ENCODE results near the gene LSM14A. TPM values are rescaled to one million over a fixed set of nuclear protein-coding genes. Genes with fewer than 3 reads are reported as not detected.

The LSM14A gene
- total and polyA plus RNA-seq, 4 donors: 12.6 to 133 (median 48.0) TPM

DNA sequence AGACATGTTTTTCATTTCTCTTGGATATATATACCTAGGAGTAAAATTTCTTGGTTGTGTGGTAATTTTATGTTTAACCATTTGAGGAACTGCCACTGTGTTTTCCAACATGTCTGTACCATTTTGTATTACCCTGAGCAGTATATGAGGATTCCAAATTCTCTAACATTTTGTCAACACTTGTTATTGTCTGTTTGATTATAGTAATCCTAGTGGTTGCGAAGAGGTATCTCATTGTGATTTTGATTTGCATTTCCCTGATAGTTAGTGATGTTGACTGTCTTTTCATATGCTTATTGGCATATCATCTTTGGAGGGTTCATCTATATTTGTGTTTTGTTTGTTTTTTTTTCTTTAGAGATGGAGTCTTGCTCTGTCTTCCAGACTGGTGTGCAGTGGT, 103.4 kb downstream of the LSM14A start:
- DNase-seq (ENCODE audit: low spot score): no peak
- Histone ChIP-seq H3K27ac (ENCODE audit: low read depth in 1 of 2, low read length in 2 of 2) (no peak overlapping the region), H3K9ac (ENCODE audit: low read depth in 1 of 2, low read length in 2 of 2) (no peak overlapping the region), H3K4me1 (ENCODE audit: control insufficient read depth in 4 of 4, insufficient read depth in 4 of 4, low read length in 3 of 4) (no peaks in the 10 kb centered on the region), H3K4me3 (ENCODE audit: low read depth in 1 of 3, low read length in 3 of 3) (no peak overlapping the region), H3K9me3 (ENCODE audit: control insufficient read depth in 4 of 4, low read length in 3 of 4) (no peaks in the 10 kb centered on the region), H3K27me3 (ENCODE audit: control insufficient read depth in 4 of 4, insufficient read depth in 4 of 4, low read length in 3 of 4) (no peaks in the 10 kb centered on the region), H3K36me3 (ENCODE audit: control insufficient read depth in 4 of 4, insufficient read depth in 3 of 4, low read depth in 1 of 4, low read length in 3 of 4) (peaks cover 0 to 2% (median 0%) of the 10 kb centered on the region in 4 donors)
- WGBS: 99% methylated on average over 1 of the region's 1 CpG
- TF ChIP-seq FOXA1 (IDR thresholded peaks at IDR 0.05): no peak
- TF ChIP-seq, protein P1, sequence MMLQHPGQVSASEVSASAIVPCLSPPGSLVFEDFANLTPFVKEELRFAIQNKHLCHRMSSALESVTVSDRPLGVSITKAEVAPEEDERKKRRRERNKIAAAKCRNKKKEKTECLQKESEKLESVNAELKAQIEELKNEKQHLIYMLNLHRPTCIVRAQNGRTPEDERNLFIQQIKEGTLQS (IDR thresholded peaks at IDR 0.05): no peak
- no peak for TF ChIP-seq RXRA (IDR thresholded peaks at IDR 0.05)
- TF ChIP-seq YY1 (IDR thresholded peaks at IDR 0.05): no peak

DNA sequence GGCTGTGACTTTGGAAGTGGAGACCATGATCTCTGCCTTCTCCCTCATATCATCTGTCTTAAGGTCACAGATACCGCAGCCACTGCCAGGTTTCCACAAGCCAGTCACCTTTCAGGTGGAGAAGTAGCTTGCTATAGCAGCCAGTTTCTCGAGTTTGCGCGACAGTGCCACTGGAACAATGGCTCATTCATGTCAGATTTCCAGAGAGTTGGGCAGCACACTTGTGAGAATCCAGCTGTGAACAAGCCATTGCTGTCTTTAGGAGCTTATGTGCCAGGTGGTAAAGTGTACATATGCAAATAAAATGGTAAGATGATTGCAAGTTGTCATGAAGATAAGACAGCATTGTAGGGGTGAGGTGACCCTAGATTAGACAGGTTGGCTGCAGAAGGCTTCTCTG, 104.3 kb downstream of the LSM14A start:
- Histone ChIP-seq H3K36me3 (ENCODE audit: control insufficient read depth in 4 of 4, insufficient read depth in 3 of 4, low read depth in 1 of 4, low read length in 3 of 4) (peaks cover 0 to 2% (median under 1%) of the 10 kb centered on the region in 4 donors), H3K27ac (ENCODE audit: low read depth in 1 of 2, low read length in 2 of 2) (no peak overlapping the region), H3K27me3 (ENCODE audit: control insufficient read depth in 4 of 4, insufficient read depth in 4 of 4, low read length in 3 of 4) (no peaks in the 10 kb centered on the region), H3K4me1 (ENCODE audit: control insufficient read depth in 4 of 4, insufficient read depth in 4 of 4, low read length in 3 of 4) (no peaks in the 10 kb centered on the region), H3K9ac (ENCODE audit: low read depth in 1 of 2, low read length in 2 of 2) (no peak overlapping the region), H3K9me3 (ENCODE audit: control insufficient read depth in 4 of 4, low read length in 3 of 4) (no peaks in the 10 kb centered on the region), H3K4me3 (ENCODE audit: low read depth in 1 of 3, low read length in 3 of 3) (no peak overlapping the region)
- DNase-seq (ENCODE audit: low spot score): no peak
- TF ChIP-seq GABPA (IDR thresholded peaks at IDR 0.05 in 1 of 2, conservative IDR thresholded peaks at IDR 0.05 in 1 of 2): no peak
- TF ChIP-seq, protein P1 (IDR thresholded peaks at IDR 0.05): no peak
- TF ChIP-seq JUND (IDR thresholded peaks at IDR 0.05): no peak
- no peak for TF ChIP-seq SP1 (IDR thresholded peaks at IDR 0.05)
- TF ChIP-seq YY1 (IDR thresholded peaks at IDR 0.05): no peak
- TF ChIP-seq, protein P2, sequence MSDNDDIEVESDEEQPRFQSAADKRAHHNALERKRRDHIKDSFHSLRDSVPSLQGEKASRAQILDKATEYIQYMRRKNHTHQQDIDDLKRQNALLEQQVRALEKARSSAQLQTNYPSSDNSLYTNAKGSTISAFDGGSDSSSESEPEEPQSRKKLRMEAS (IDR thresholded peaks at IDR 0.05): no peak
- TF ChIP-seq EGR1 (IDR thresholded peaks at IDR 0.05; ENCODE audit: low read depth in 2 of 2): no peak
- no peak for TF ChIP-seq RAD21 (IDR thresholded peaks at IDR 0.05)
- TF ChIP-seq NR2F2 (IDR thresholded peaks at IDR 0.05): no peak
- no peak for TF ChIP-seq FOXA2 (IDR thresholded peaks at IDR 0.05)
- TF ChIP-seq RXRA (IDR thresholded peaks at IDR 0.05): no peak
- TF ChIP-seq, protein P3, sequence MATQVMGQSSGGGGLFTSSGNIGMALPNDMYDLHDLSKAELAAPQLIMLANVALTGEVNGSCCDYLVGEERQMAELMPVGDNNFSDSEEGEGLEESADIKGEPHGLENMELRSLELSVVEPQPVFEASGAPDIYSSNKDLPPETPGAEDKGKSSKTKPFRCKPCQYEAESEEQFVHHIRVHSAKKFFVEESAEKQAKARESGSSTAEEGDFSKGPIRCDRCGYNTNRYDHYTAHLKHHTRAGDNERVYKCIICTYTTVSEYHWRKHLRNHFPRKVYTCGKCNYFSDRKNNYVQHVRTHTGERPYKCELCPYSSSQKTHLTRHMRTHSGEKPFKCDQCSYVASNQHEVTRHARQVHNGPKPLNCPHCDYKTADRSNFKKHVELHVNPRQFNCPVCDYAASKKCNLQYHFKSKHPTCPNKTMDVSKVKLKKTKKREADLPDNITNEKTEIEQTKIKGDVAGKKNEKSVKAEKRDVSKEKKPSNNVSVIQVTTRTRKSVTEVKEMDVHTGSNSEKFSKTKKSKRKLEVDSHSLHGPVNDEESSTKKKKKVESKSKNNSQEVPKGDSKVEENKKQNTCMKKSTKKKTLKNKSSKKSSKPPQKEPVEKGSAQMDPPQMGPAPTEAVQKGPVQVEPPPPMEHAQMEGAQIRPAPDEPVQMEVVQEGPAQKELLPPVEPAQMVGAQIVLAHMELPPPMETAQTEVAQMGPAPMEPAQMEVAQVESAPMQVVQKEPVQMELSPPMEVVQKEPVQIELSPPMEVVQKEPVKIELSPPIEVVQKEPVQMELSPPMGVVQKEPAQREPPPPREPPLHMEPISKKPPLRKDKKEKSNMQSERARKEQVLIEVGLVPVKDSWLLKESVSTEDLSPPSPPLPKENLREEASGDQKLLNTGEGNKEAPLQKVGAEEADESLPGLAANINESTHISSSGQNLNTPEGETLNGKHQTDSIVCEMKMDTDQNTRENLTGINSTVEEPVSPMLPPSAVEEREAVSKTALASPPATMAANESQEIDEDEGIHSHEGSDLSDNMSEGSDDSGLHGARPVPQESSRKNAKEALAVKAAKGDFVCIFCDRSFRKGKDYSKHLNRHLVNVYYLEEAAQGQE (IDR thresholded peaks at IDR 0.05): no peak
- TF ChIP-seq TAF1 (conservative IDR thresholded peaks at IDR 0.05): no peak
- no peak for TF ChIP-seq FOXA1 (IDR thresholded peaks at IDR 0.05)
- no peak for TF ChIP-seq HNF4A (conservative IDR thresholded peaks at IDR 0.05)
- TF ChIP-seq HNF4G (IDR thresholded peaks at IDR 0.05): no peak
- 79% methylated on average over 4 of the region's 4 CpGs for WGBS

DNA sequence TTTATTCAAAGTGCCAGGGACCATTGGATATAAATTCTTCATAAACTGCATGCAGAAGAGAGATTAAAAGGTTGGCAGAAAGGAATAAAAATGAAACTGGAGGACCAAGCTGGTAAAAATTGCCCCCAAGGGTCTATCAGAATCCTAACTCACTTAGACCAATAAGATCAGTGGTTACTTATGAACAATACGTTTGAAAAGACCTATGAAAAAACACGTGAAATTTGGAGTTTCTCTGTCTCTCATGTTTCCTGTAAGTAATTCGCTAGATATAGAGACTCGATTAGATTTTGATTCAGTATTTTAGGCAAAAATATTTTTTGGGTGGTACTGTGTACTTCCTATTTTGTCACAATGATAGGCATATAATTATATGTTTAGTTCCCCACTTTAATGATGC, 104.9 kb downstream of the LSM14A start:
- H3K27me3 ChIP-seq (ENCODE audit: control insufficient read depth in 4 of 4, insufficient read depth in 4 of 4, low read length in 3 of 4): no peaks in the 10 kb centered on the region
- peaks cover 0 to 2% (median under 1%) of the 10 kb centered on the region in 4 donors for H3K36me3 ChIP-seq (ENCODE audit: control insufficient read depth in 4 of 4, insufficient read depth in 3 of 4, low read depth in 1 of 4, low read length in 3 of 4)
- no peak for DNase-seq (ENCODE audit: low spot score)
- 84% methylated on average over 4 of the region's 4 CpGs for WGBS
- H3K27ac ChIP-seq (ENCODE audit: low read depth in 1 of 2, low read length in 2 of 2): no peak overlapping the region
- no peaks in the 10 kb centered on the region for H3K9me3 ChIP-seq (ENCODE audit: control insufficient read depth in 4 of 4, low read length in 3 of 4)
- no peak overlapping the region for H3K9ac ChIP-seq (ENCODE audit: low read depth in 1 of 2, low read length in 2 of 2)
- H3K4me3 ChIP-seq (ENCODE audit: low read depth in 1 of 3, low read length in 3 of 3): no peak overlapping the region
- H3K4me1 ChIP-seq (ENCODE audit: control insufficient read depth in 4 of 4, insufficient read depth in 4 of 4, low read length in 3 of 4): no peaks in the 10 kb centered on the region
- no peak for TF ChIP-seq HNF4A (conservative IDR thresholded peaks at IDR 0.05)
- TF ChIP-seq RXRA (IDR thresholded peaks at IDR 0.05): no peak
- no peak for TF ChIP-seq RAD21 (IDR thresholded peaks at IDR 0.05)
- TF ChIP-seq, protein P1 (IDR thresholded peaks at IDR 0.05): no peak
- no peak for TF ChIP-seq GABPA (IDR thresholded peaks at IDR 0.05 in 1 of 2, conservative IDR thresholded peaks at IDR 0.05 in 1 of 2)
- TF ChIP-seq TAF1 (conservative IDR thresholded peaks at IDR 0.05): no peak
- TF ChIP-seq EGR1 (IDR thresholded peaks at IDR 0.05; ENCODE audit: low read depth in 2 of 2): no peak
- no peak for TF ChIP-seq FOXA1 (IDR thresholded peaks at IDR 0.05)
- TF ChIP-seq, protein P4, sequence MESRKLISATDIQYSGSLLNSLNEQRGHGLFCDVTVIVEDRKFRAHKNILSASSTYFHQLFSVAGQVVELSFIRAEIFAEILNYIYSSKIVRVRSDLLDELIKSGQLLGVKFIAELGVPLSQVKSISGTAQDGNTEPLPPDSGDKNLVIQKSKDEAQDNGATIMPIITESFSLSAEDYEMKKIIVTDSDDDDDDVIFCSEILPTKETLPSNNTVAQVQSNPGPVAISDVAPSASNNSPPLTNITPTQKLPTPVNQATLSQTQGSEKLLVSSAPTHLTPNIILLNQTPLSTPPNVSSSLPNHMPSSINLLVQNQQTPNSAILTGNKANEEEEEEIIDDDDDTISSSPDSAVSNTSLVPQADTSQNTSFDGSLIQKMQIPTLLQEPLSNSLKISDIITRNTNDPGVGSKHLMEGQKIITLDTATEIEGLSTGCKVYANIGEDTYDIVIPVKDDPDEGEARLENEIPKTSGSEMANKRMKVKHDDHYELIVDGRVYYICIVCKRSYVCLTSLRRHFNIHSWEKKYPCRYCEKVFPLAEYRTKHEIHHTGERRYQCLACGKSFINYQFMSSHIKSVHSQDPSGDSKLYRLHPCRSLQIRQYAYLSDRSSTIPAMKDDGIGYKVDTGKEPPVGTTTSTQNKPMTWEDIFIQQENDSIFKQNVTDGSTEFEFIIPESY (IDR thresholded peaks at IDR 0.05): no peak
- no peak for TF ChIP-seq YY1 (IDR thresholded peaks at IDR 0.05)
- TF ChIP-seq, protein P2 (IDR thresholded peaks at IDR 0.05): no peak
- no peak for TF ChIP-seq JUND (IDR thresholded peaks at IDR 0.05)
- no peak for TF ChIP-seq FOXA2 (IDR thresholded peaks at IDR 0.05)
